D341Med (cell line): Measurements from ENCODE around the gene TRIP10.
A peak's percentile ranks its signal among the peaks of the same experiment; 100 is the strongest.
"Not testable (repeated sequence)": the region's sequence is repeated elsewhere in the genome, so short reads cannot be mapped to it uniquely, and the experiment has no call there.

Source experiments
- DNase-seq: peaks from one replicate; pipeline ENCODE4 v3.0.0; 2012; ENCODE audit warnings: low spot score

The TRIP10 gene

DNA sequence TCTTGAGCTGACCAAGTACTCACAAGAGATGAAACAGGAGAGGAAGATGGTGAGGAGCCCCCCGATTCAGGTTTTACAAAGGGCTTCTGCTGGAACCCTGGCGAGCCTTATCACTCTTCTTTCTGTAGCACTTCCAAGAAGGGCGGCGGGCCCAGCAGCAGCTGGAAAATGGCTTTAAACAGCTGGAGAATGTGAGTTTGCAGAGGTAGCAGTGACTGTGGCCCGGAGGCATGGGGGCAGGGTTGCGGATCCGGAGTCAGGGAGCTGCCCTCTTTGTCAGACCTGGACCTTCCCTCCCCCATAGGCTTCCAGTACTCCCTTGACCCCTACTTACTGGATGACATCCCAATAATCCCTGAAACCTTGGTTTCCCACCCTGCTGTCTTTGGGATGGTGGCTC, 3.6 kb downstream of the TRIP10 start:
- DNase-seq, result no peak

DNA sequence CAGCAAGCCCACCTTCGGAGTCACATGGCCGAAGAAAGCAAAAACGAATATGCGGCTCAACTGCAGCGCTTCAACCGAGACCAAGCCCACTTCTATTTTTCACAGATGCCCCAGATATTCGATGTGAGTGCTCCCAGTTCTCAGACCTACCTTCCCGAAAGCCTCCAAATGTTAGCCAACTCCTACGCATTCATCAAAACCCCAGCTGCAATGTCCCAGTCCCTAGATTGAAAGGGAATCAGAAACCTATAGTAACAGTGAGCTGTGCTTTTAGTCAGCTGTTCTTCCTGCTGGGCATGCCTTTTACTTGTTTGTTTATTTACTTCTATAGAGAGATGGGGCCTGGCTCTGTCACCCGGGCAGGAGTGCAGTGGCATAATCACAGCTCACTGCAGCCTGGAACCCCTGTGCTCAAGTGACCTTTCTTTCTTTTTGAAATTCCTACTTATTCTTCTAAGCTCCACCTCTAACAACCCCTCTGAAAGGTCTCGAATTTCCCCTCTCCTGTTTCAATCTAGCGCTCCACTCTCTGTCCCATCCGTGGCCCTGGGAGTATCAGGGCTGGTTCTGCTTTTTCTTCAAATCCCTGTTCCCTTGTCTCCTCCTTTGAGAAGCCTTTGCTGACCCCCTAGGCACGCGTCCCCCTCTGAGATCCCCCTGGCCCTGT, 4.4 kb downstream of the TRIP10 start:
- no peak for DNase-seq

DNA sequence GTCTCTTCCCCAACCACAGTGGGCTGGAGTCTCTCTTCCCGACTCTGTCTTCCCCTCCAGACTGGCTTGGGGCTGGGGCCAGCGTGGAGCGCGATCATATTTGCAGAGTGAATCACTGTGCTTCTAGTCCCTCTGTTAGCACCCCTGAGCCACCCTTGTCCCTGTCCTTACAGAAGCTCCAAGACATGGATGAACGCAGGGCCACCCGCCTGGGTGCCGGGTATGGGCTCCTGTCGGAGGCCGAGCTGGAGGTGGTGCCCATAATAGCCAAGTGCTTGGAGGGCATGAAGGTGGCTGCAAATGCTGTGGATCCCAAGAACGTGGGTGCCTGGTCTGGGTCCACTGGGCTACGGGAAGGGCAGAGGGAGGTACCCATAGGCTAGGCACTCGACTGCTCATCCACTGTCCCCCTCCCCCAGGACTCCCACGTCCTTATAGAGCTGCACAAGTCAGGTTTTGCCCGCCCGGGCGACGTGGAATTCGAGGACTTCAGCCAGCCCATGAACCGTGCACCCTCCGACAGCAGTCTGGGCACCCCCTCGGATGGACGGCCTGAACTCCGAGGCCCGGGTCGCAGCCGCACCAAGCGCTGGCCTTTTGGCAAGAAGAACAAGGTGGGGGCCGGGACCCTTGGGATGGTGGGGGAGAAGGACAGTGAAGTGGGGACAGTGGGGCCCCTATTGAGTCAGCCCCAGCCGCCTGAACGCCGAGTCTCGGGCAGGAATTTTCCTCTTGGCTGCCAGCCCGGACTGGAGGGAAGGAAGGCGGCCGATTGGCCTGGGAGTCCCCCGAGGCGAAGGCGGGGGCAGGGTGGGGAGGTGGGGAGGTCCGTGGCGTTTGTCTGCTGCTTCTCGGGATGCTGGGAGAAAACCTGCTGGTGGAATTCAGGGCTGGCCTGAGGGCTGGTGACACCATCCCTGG, 5.2 kb downstream of the TRIP10 start:
- DNase-seq, result peak; percentile 88

DNA sequence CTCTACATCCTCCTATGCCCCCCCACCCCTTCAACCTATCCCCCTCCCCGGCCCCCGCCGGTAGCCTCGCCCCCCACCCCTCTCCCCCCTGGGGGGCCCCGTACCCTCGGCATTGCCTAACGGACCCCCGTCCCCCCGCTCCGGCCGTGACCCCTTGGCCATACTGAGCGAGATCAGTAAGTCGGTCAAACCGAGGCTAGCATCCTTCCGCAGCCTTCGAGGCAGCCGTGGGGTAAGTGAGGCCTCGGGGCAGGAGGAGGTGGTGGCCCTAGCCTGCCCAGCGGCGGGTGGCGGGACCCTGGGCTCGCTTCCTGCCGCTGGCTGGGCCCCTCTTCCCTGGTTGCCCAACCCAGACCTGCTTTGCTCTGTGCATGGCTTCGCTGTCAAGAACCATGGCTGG, 6.5 kb downstream of the TRIP10 start:
- no peak for DNase-seq

GRCh38 chr19:6748543-6748942, 9.1 kb downstream of the TRIP10 start:
- not testable (repeated sequence) for DNase-seq

DNA sequence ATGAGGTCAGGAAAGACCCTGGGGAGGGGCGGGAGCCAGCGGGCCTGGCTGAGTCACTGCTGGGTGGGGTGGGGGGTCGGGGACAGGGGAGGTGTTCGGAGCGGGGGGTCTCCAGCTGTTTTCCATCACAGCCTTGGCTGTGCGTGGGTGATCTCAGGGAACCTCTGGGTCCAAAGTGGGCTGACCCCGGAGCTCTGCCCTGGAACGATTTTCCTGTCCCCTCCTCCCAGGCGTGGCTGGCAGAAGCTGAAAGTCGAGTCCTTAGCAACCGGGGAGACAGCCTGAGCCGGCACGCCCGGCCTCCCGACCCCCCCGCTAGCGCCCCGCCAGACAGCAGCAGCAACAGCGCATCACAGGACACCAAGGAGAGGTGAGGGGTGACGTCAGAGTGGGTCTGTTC, 10.6 kb downstream of the TRIP10 start:
- peak; percentile 45 for DNase-seq

DNA sequence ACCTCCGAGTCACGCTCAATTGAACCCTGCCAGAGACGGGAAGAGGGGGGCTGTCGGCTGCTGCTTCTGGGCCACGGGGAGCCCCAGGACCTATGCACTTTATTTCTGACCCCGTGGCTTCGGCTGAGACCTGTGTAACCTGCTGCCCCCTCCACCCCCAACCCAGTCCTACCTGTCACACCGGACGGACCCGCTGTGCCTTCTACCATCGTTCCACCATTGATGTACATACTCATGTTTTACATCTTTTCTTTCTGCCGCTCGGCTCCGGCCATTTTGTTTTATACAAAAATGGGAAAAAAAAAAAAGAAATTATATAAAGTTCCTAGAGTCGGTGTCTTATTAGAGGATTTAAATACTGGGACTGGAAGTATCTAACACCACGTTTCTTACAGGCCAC, 11.7 kb downstream of the TRIP10 start:
- no peak for DNase-seq

- peak; percentile 38 for DNase-seq
Measured at GRCh38 chr19:6752256-6753177, 13.0 kb downstream of the TRIP10 start.

- peak; percentile 89 for DNase-seq
Measured at GRCh38 chr19:6753178-6754031, 13.9 kb downstream of the TRIP10 start.

DNA sequence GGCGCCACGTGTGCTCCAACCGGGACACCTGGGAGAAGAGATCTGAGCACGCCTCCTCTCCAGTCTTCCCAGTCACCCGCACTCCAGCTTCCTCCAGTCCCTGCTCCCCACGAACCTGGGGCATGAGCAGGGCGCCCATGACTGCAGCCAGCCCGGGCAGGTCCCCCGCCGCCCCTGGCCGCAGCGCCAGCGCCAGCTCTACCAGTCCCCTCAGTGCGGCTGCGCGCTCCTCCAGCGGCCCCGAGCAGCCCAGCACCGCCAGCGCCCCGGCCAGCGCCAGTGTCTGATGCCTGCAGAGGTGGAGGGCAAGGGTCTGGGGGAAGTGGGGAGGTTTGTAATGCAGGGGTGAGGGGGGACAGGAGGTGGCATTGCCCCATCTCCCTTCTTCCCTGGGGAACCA, 14.7 kb downstream of the TRIP10 start:
- no peak for DNase-seq

DNA sequence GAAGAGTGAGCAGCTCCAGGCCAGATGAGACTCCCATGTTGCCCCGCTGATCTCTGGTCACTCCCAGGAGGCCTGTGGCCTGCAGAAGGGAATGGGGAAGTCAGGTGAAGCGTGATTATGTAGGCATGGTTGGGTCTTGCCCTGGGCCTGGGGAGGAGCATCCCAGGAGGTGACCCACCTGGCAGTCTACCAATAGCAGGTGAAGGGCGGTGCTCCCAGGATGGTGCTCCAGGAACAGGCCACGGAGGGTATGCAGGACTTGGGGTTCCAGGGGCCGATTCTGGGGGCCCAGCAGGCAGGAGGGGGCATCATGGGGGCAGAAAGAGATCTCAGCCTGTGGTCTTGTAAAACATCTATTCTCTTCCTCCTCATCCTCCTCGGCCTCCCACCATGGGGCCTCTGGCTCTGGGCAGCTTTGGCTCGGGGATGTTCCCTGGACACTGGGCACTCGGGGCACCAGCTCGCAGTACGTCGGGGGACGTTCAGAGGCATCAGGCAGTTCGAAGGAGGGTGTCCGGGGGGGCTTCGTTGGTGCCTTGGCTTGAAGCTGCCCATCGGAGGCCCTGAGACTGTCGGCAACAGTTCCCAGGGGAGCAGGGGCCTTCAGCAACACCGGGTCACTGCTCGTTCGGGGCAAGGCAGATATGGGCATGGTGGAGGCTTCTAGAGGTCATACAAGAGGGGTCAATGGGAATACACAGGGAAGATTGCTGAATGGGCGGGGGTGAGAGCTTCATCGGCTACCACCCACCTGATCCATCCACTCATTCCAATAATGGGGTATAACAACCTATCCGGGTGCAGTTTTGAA, 15.4 kb downstream of the TRIP10 start:
- DNase-seq, result no peak

GRCh38 chr19:6760606-6761005, 21.1 kb downstream of the TRIP10 start:
- no peak for DNase-seq

GRCh38 chr19:6761053-6761676, 21.7 kb downstream of the TRIP10 start:
- peak; percentile 59 for DNase-seq

GRCh38 chr19:6762253-6762797, 22.8 kb downstream of the TRIP10 start:
- not testable (repeated sequence) for DNase-seq

DNA sequence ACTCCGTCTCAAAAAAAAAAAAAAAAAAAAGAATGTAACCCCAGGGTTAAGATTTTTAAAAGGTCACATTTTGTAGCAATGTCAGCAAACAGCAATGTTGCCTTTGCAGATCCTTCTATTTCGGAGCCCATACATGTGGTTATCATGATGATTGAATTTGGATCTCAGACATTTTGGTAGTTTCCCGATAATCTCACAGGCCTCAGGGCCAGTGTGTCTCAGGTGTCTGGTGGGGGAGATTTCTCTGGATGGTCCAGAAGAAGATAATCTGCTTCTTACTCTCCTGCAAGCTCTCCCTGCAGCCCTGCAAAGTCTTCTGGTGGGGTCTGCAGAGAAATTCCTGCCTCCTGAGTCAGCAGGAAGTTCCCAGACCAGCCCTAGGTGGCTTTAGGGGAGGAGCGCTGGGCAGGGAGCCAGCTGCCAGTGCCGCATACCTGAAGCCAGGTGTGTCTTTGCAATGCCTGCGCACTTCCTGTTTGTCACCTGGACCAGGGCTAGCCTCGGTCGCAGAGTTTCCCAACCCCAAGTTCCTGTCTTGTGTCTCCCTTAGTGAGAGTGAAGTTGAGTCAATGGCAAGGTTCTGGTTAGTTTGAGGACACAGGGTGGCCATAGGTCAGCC, 26.4 kb downstream of the TRIP10 start:
- DNase-seq, result no peak

DNA sequence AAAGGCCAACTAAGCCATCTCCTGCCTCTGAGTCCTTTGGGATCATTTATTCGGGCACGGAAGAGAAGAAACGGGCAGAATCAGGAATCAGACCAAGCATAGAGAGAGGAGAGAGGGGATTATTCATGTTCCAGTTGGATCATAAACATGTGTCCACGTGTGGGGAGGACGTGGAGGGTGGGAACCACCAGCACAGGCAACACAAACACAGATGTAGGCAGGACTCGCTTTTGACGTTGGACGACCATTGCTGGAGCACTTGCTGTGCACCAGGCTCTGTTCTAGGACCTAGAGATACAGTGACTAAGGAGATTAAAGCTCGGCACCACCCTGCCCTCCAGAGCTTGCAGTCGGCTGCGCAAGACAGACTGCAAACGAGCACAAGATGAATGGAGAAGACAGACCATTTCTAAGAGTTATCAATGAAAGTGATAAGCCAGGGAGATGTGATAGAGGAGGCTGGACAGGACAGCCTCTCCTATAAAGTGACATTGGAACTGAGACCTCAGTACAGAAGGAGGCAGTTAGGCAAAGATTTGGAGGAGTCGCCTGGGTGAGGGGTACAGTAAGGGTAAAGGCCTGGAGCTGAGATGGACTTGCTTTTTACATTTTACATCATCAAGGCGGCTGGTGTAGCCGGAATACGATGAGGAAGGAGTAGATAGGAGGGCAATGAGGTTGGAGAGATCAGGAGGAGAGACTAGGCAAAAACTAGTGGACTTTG, 27.0 kb downstream of the TRIP10 start:
- no peak for DNase-seq

DNA sequence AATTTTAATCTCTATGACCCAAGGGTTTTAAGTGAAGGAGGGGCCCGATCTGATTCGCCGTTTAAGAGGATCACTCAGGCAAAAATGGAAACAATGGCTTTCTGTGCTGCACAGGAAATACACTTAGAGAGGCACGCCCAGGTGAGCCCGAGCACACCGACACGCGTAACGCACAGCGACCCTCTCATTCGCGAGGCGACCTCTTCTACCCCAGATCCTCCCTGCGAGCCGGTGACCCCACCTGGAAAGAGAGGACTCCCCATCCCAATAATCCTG, 27.5 kb downstream of the TRIP10 start:
- no peak for DNase-seq

DNA sequence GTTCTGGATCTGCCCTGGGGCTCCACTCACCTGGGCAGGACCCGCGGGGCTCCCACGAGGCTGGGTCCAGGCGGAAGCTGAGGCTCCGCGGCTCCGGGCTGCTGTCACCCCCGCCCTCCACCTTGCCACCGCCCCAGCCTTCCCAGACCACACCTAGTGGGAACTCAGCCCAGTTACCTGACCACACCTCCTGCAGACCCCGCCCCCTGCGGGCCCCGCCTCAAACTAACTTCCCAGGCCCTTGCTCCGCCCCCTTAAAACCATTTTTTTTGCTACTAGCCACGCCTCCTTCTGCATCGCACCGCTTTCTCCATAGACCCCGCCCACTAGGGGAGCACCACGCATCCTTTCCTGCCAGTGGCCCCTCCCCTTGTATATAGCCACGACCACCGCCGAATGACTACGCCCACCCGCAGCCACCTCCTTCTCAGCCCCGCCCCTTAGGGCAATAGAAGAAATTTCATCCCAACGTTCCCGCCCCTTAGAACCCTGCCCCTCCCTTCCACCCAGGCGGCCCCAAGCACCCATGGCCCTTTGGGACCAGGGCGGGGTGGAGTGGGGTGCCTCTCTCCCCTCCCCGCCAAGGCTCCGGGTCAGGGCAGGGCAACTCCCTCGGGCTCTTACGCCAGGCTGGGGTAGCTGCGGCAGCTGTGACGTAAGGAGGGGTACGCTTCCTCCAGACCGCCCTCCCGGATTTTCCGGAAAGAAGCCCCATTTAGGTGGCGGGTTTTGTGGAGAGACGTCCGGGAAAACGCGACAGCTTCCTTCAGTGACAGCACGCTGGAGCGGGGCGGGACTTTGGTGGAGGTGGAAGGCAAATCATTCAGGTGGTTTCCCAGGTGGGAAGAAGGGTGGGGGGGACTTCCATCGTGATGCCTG, 28.1 kb downstream of the TRIP10 start, which contains the start of gene SH2D3A:
TSS of gene SH2D3A (minus strand) at position 79 of the 879 bp plus-strand sequence. CDS start 3,687 bp downstream, outside the sequence.
- DNase-seq, result peak; percentile 85
